Measurements from ENCODE around the gene TSTD1.

GRCh38 chr1:160999376-160999775 lies 39.4 kb downstream of the TSTD1 start:
- TF ChIP-seq CTCF (IDR thresholded peaks at IDR 0.05) (no peak), POLR2A (IDR thresholded peaks at IDR 0.05) (no peak)
